ENCODE data around the gene GEMIN7. TPM values are rescaled to one million over a fixed set of nuclear protein-coding genes. Genes with fewer than 3 reads are reported as not detected.

GEMIN7 gene
- total and polyA plus RNA-seq, 2 of the 4 experiments (the other 2 are of a cell fraction) = 27.2 to 53.0 TPM

GRCh38 chr19:45097776-45098520, 18.9 kb downstream of the GEMIN7 start (continued):
- peak; percentile 80 for TF ChIP-seq BHLHE40 (IDR thresholded peaks at IDR 0.05; ENCODE audit: low read depth, low read length)

DNA sequence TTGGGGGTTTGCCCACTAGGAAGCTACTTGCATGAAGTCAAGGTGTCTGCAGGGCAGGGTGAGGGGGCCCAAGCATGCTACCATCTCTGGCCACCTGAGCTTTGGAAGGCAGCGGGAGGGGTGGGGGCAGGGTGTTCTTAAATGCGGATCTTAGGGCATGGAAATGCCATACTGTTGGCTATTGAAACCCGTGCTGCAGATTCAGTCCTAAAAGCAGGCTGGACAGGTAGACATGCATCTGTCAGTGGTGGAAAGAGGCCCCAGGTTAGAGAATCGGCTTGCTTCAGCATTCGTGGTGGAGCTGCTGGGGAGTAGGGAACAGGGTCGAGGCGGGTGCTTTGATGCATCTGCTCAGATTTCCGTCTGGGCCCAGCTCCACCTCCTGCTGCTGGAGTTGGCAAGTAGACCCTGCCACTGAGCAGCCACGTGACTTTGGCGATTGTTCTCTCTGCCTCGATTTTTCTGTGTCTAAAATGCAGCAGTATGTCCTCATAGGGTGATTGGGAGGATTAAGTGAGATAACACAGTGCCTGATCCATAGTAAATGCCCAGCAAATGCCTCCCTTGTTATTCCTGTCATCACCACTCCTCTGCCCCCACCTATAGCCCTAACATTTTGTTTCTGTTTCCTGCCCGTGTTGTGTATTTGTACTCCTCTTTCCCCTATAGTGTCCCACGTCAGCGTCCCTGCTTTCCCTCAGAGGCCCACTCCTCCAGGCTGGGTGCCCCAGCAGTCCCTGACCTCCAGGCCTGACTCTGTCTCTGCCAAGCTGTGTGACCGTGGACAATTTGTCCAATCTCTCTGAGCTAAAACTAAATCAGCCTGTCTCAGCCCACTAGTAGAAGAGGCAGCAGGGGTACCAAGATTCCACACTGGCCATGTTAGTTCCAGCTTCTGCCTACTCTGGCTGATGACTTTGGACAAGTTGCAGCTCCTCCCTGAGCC, 19.7 kb downstream of the GEMIN7 start:
- Histone ChIP-seq H3K36me3 (ENCODE audit: control insufficient read depth, insufficient read depth, low read length) (0 out of 2 replicates have a peak, but pooled peaks cover 1% of the 10 kb centered on the region), H2BK120ac (ENCODE audit: low read depth, low read length) (peak overlapping the region; percentile 32), H3K9me3 (ENCODE audit: control insufficient read depth, insufficient read depth, low read length) (no peaks in the 10 kb centered on the region), H3K79me1 (ENCODE audit: low read depth in 1 of 2, low read length in 2 of 2) (peaks cover 31 to 93% of the 10 kb centered on the region in 2 experiments), H3K4ac (ENCODE audit: low read depth, low read length) (peak overlapping the region; percentile 49; the same call in 1 of the 2 replicates), H2AK9ac (replicated peaks; ENCODE audit: low read depth, low read length, poor library complexity) (peak overlapping the region; percentile 97), H3K9me1 (ENCODE audit: insufficient read depth, low read length) (peaks cover 56% of the 10 kb centered on the region), H4K8ac (ENCODE audit: low read depth in 2 of 2, low read length in 2 of 2) (peak overlapping the region in 1 of 2 experiments; percentile 47; a peak in 1 of 4 replicates), H2AFZ (replicated peaks; ENCODE audit: low read length, poor library complexity) (peak overlapping the region; percentile 87), H3K56ac (ENCODE audit: extremely low read depth, insufficient read depth, low read length) (no peak overlapping the region), H2BK15ac (ENCODE audit: low read depth, low read length) (peak overlapping the region; percentile 48; the same call in 1 of the 3 replicates), H4K91ac (ENCODE audit: insufficient read depth, low read depth, low read length) (0 out of 2 replicates have a peak overlapping the region, but pooled peaks have one; percentile 2), H3K23ac (ENCODE audit: low read depth, low read length) (peak overlapping the region; percentile 21; the same call in 1 of the 2 replicates), H3K9ac (ENCODE audit: low read depth, low read length) (peak overlapping the region; percentile 16; the same call in 1 of the 2 replicates), H3K18ac (ENCODE audit: low read depth, low read length) (no peak overlapping the region), H3K4me1 (ENCODE audit: control insufficient read depth, insufficient read depth, low read length) (peaks cover 45% of the 10 kb centered on the region), H3K27me3 (ENCODE audit: control insufficient read depth, insufficient read depth, low read length) (no peaks in the 10 kb centered on the region), H2AK5ac (ENCODE audit: low read depth, low read length) (peak overlapping the region; percentile 75; the same call in 1 of the 2 replicates), H4K5ac (ENCODE audit: low read depth, low read length) (peak overlapping the region; percentile 1; the same call in 1 of the 2 replicates), H4K20me1 (ENCODE audit: insufficient read depth, low read length) (peaks cover 92% of the 10 kb centered on the region), H3K27ac (ENCODE audit: insufficient read depth, low read length) (peak overlapping the region; percentile 31), H3K4me2 (ENCODE audit: low read depth, low read length) (peak overlapping the region; percentile 65), H3K14ac (replicated peaks; ENCODE audit: low read depth, low read length) (peak overlapping the region; percentile 4; the same call in 1 of the 2 replicates), H3K4me3 (ENCODE audit: insufficient read depth, low read depth, low read length) (no peak overlapping the region), H2BK5ac (ENCODE audit: low read depth, low read length, poor library complexity, severe bottlenecking) (peak overlapping the region; percentile 34), H2BK20ac (ENCODE audit: low read depth, low read length) (0 out of 2 replicates have a peak overlapping the region, but pooled peaks have one; percentile 16)
- DNase-seq (peak; percentile 45), ATAC-seq (ENCODE audit: low read depth) (peak; percentile 27)
- WGBS, 2 experiments (ENCODE audit: extremely low coverage in 2 of 2, insufficient read length in 1 of 2) = 44% methylated on average over 9 of the region's 15 CpGs; no CpG with 5 or more reads in 1 of the 2 experiments
- no TSS peak for BruUV-seq (replicated peaks)
- CTCF ChIA-PET = interaction anchor here (1.5 kb wide), 1 partner anchor 32 kb away, joined by 3 read pairs; no protein-coding TSS in a partner anchor
- in situ Hi-C loops (cut with MboI; ENCODE audit: low sequenced_read_pairs) (no loop called here), intact Hi-C loops (cut with micrococcal nuclease) (no loop called here), dilution Hi-C loops (cut with HindIII; ENCODE audit: low sequenced_read_pairs, unreplicated experiment) (no loop called here)
- POLR2A ChIA-PET (ENCODE audit: unreplicated experiment) = interaction anchor here (0.7 kb wide), 1 partner anchor 10 kb away, joined by 6 read pairs; no protein-coding TSS in a partner anchor
- TF ChIP-seq MXI1 (IDR thresholded peaks at IDR 0.05; ENCODE audit: borderline replicate concordance, low read depth, low read length) (no peak), MAZ (IDR thresholded peaks at IDR 0.05; ENCODE audit: borderline replicate concordance, low read depth, low read length) (no peak), RCOR1 (IDR thresholded peaks at IDR 0.05; ENCODE audit: insufficient replicate concordance, low read length) (no peak), CHD1 (IDR thresholded peaks at IDR 0.05; ENCODE audit: low read depth, low read length) (no peak), NFE2L2 (IDR thresholded peaks at IDR 0.05; ENCODE audit: low read depth, low read length) (no peak), USF2 (IDR thresholded peaks at IDR 0.05; ENCODE audit: low read depth, low read length) (peak; percentile 59), RFX5 (IDR thresholded peaks at IDR 0.05; ENCODE audit: low read depth, low read length) (no peak), MAFK (IDR thresholded peaks at IDR 0.05; ENCODE audit: low read depth, low read length) (no peak), FOS (IDR thresholded peaks at IDR 0.05; ENCODE audit: low read depth, low read length) (no peak), BHLHE40 (IDR thresholded peaks at IDR 0.05; ENCODE audit: low read depth, low read length) (peak; percentile 24; the same call in 1 of the 2 replicates)
